Measurements from ENCODE around the gene CHST5.

CHST5 gene

GRCh38 chr16:75479421-75479990, 56.4 kb downstream of the CHST5 start:
- Histone ChIP-seq H3K27me3 (ENCODE audit: insufficient read depth, poor library complexity, severe bottlenecking) (no peaks in the 10 kb centered on the region), H3K27ac (replicated peaks) (no peak overlapping the region), H3K4me3 (replicated peaks; ENCODE audit: insufficient read depth, low read length) (no peak overlapping the region)
- TF ChIP-seq SPI1 (IDR thresholded peaks at IDR 0.05; ENCODE audit: borderline replicate concordance, low read depth), result no peak
- DNase-seq (ENCODE audit: low read depth in 1 of 2, low spot score in 1 of 2), result no peak
